Activated T-helper 2 cell treated with anti-CD3 and anti-CD28 coated beads, Interferon-gamma antibody, Interleukin-2, Interleukin-4, amounts not matched to agents 10 μg/mL and 5 μg/mL and 100 μg/mL, durations not matched to agents 14 hours and 24 hours and 36 hours (primary cell): ENCODE results near the gene NKAIN2. TPM values are rescaled to one million over a fixed set of nuclear protein-coding genes. Genes with fewer than 3 reads are reported as not detected.
"Not testable (repeated sequence)": the region's sequence is repeated elsewhere in the genome, so short reads cannot be mapped to it uniquely, and the experiment has no call there.

Experiments
- DNase-seq: peaks from one replicate; pipeline ENCODE4 v3.0.0; 2021; ENCODE audit warnings: low spot score
- H3K27ac Mint-ChIP-seq: one replicate; pipeline ENCODE4 v1.8.0; 2021; ENCODE audit warnings: mixed read lengths
- H3K27me3 Mint-ChIP-seq: one replicate; pipeline ENCODE4 v1.8.0; 2021; ENCODE audit warnings: low read depth, mixed read lengths
- H3K36me3 Mint-ChIP-seq: one replicate; pipeline ENCODE4 v1.8.0; 2021; ENCODE audit warnings: low read depth, mixed read lengths
- H3K4me1 Mint-ChIP-seq: one replicate; pipeline ENCODE4 v1.8.0; 2021; ENCODE audit warnings: low read depth, mixed read lengths
- H3K4me3 Mint-ChIP-seq: one replicate; pipeline ENCODE4 v1.8.0; 2021; ENCODE audit warnings: low read depth, mild to moderate bottlenecking, moderate library complexity, mixed read lengths
- H3K9me3 Mint-ChIP-seq: one replicate; pipeline ENCODE4 v1.8.0; 2021; ENCODE audit warnings: mixed read lengths
- intact Hi-C: fragments of 100-400 bp; cut with micrococcal nuclease; formaldehyde crosslinking; loops from one replicate; pipeline ENCODE4 v1.15.1; 2023
- total RNA-seq: library from RNA; stranded (reverse); gene quantifications from 2 replicates; pipeline ENCODE4 v1.2.3, GENCODE V29; 2022

Gene NKAIN2
- total RNA-seq, 1 donor from 2014 or later, result not detected

DNA sequence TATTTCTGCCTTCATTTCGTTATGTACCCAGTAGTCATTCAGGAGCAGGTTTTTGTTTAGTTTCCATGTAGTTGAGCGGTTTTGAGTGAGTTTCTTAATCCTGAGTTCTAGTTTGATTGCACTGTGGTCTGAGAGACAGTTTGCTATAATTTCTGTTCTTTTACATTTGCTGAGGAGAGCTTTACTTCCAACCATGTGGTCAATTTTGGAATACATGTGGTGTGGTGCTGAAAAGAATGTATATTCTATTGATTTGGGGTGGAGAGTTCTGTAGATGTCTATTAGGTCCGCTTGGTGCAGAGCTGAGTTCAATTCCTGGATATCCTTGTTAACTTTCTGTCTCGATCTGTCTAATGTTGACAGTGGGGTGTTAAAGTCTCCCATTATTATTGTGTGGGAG, 606.8 kb downstream of the NKAIN2 start:
- H3K4me1 Mint-ChIP-seq, DNase-seq, intact Hi-C loops, H3K27me3 Mint-ChIP-seq, H3K9me3 Mint-ChIP-seq, H3K27ac Mint-ChIP-seq, H3K4me3 Mint-ChIP-seq, H3K36me3 Mint-ChIP-seq: not testable (repeated sequence)

DNA sequence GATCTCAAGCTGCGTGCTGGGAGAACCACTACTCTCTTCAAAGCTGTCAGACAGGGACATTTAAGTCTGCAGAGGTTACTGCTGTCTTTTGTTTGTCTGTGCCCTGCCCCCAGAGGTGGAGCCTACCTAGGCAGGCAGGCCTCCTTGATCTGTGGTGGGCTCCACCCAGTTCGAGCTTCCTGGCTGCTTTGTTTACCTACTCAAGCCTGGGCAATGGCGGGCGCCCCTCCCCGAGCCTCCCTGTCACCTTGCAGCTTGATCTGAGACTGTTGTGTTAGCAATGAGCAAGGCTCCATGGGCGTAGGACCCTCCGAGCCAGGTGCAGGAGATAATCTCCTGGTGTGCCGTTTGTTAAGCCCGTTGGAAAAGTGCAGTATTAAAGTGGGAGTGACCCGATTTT, 609.0 kb downstream of the NKAIN2 start:
- intact Hi-C loops, result not testable (repeated sequence)

DNA sequence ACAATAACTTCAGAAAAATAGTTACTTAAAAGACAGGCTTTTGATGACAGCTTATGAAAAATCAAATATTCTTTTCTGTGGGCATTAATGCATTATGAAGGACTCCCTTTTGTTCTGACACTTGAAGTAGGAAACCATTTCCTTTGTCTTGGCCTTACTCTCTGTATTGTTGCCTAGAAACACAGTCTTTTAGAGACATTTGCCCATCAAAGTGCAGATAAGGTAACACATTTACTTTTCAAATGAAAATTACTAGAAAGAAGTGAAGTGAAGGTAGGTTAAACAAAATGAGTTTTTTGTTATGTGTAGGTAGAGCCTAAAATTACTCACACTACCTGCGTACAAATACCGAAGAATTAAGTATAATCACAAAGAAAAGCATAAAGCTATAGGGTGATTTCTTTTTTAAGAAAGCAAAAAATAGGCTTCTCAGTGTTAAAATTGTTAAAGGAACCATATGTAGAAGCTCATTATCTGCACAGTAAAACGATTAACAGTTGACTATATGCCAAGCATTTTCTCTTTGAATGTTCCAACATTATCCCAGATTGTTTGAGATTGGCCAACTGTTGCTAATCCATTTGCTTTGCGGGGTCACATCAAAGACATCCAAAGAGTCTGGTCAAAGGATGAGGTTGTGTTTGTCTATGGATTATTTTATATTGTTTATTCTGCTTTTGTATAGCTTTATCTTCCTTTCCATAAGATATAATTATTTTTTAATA, 616.6 kb downstream of the NKAIN2 start:
- Mint-ChIP-seq H3K9me3 (no peaks in the 10 kb centered on the region), H3K4me3 (no peak overlapping the region), H3K27me3 (no peaks in the 10 kb centered on the region), H3K4me1 (no peaks in the 10 kb centered on the region), H3K36me3 (no peaks in the 10 kb centered on the region), H3K27ac (no peak overlapping the region)
- intact Hi-C loops, result no loop called here
- no peak for DNase-seq

More for the DNA sequence above, 609.0 kb downstream of the NKAIN2 start:
- not testable (repeated sequence) for H3K27ac Mint-ChIP-seq, H3K27me3 Mint-ChIP-seq, DNase-seq, H3K4me3 Mint-ChIP-seq, H3K9me3 Mint-ChIP-seq, H3K4me1 Mint-ChIP-seq, H3K36me3 Mint-ChIP-seq

DNA sequence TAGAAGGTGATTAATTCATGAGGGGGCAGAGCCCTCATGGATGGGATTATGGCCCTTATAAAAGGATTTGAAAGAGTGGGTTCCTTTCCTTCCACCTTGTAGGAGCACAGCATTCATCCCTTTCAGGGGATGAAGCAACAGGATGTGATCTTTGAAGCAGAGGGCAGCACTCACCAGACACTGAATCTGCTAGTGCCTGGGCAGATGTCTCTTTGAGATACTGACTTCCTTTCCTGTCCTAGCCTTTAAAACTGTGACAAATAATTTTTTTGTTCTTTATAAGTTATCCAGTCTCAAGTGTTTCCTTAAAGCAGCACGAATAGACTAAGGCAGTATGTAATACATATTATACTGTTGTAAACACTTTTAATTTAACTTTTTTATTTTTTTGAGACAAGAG, 620.0 kb downstream of the NKAIN2 start:
- H3K4me1 Mint-ChIP-seq, result no peaks in the 10 kb centered on the region
- no peak overlapping the region for H3K27ac Mint-ChIP-seq
- DNase-seq, result no peak
- H3K36me3 Mint-ChIP-seq, result no peaks in the 10 kb centered on the region
- H3K4me3 Mint-ChIP-seq, result no peak overlapping the region
- no peaks in the 10 kb centered on the region for H3K9me3 Mint-ChIP-seq
- intact Hi-C loops, result no loop called here
- no peaks in the 10 kb centered on the region for H3K27me3 Mint-ChIP-seq

DNA sequence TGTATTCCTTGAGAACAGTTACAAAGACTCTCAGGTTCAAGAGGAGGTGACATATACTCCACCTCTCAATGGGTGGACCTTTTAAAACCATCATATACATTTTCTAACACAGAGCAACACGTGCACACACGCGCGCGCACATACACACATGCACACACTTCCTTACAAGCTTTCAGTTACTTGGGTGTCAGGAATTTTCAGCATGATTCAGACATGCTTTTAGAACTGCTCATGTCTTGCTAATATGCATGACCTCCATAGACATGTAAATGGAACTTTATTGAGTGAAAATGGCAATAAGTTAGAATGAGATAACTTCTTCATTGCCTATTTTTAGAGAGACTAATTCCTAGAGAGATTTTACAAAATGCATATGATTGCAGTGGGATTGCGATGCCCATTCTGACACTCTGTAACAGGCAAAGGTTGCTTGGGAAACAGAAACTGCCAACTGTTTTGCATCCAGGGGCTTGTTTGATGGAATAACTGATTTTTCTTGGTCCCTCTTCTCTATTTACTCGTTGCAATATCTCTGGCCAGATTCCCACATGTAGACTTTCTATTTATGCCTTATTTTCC, 627.2 kb downstream of the NKAIN2 start:
- Mint-ChIP-seq H3K4me1 (no peaks in the 10 kb centered on the region), H3K9me3 (no peaks in the 10 kb centered on the region), H3K27me3 (no peaks in the 10 kb centered on the region), H3K4me3 (no peak overlapping the region), H3K36me3 (no peaks in the 10 kb centered on the region), H3K27ac (no peak overlapping the region)
- intact Hi-C loops, result no loop called here
- no peak for DNase-seq

DNA sequence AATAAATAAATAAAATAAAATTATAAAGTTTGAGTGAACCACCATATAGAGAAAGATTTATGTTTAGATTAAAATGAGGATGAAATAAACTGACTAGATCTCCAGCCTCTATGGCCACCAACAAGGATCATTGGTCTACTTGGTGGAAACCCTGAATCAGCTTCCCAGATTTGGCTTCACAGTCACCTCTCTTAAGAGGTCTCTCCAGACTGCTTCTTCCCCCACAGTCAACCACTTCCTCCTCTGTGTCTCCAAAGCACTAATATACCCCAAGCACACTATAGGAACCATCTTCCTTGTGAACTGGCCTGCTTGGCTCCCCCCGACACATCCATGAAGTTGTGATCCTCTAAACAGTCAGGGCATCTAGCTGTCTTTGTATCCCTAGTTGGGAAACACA, 629.0 kb downstream of the NKAIN2 start:
- intact Hi-C loops, result no loop called here

DNA sequence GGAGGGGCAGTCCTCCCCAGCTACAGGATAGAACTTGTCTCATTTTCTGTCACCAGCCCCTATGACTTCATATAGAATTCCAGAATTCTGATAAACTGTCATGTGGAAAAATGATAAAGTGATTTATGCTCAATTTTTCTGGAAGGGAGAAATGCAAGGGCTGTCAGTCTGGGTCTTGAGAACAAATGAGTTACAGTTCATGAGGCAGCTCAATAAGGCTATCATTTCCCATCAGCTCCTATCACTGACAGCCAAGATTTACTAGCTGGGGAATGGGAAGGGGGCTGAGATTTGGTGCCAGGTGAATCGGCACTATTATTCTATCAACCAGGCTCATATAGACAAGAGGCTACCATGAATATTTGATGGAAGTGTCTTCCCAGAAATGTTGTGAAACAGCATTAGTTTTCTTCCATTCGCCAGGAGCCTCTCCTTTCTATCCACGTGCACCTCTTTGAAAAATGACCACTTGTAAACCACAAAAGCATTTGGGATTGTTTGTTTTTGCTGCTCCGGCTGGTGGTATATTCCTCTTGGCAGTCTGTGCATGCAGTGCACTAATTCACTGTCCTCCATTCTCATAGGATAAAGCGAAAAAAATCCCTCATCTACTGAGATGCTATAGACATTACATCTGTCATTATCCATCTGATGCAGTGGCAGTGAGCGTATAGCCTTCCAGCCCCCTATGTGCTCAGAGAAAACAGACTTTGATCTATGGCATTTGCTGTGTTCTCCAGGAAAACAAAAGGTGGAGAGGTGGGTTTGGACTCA, 629.9 kb downstream of the NKAIN2 start:
- intact Hi-C loops, result no loop called here
- no peak for DNase-seq
- Mint-ChIP-seq H3K4me3 (no peak overlapping the region), H3K36me3 (no peaks in the 10 kb centered on the region), H3K27ac (no peak overlapping the region), H3K9me3 (no peaks in the 10 kb centered on the region), H3K27me3 (no peaks in the 10 kb centered on the region), H3K4me1 (no peaks in the 10 kb centered on the region)

More for the DNA sequence above, 629.0 kb downstream of the NKAIN2 start:
- Mint-ChIP-seq H3K36me3 (no peaks in the 10 kb centered on the region), H3K27me3 (no peaks in the 10 kb centered on the region), H3K27ac (no peak overlapping the region), H3K4me1 (no peaks in the 10 kb centered on the region), H3K9me3 (no peaks in the 10 kb centered on the region), H3K4me3 (no peak overlapping the region)
- no peak for DNase-seq

DNA sequence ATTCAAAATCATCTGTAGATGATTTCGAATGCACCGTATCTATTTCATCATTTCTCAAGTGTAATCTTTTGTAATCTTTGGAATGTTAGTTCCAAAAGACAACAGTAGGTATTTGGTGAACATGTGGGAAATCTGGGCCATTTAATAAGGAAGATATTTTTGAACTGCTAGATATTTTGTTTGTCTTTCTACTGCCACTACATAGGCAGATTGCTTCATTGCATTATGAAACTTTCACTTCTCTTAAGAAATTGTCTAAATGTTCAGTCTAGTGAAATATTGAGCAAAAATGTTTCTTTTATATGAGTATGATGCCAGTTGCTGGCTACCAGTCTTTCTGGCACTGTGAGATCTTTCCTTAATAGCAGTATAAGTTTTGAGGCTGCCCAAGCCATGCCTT, 630.8 kb downstream of the NKAIN2 start:
- Mint-ChIP-seq H3K36me3 (no peaks in the 10 kb centered on the region), H3K27ac (no peak overlapping the region), H3K9me3 (no peaks in the 10 kb centered on the region), H3K4me1 (no peaks in the 10 kb centered on the region), H3K27me3 (no peaks in the 10 kb centered on the region), H3K4me3 (no peak overlapping the region)
- intact Hi-C loops, result no loop called here
- DNase-seq, result no peak

DNA sequence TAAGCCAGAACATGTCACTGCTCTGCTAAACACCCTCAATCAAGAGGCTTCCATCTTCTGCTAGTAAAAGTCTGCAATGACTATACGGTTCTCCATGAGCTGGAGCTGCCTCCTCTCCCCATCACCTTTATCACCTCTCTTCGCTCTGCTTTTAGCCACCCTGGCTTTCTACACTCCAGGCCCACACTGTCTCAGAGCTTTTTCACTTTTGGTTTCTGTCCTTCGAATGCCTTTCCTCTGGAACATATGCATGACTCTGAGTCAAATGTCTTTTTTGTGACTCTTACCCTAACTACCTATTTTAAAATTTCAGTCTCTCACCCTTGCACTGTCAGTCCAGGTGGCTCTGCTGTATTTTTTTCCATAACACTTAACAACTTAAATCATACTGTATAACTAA, 633.1 kb downstream of the NKAIN2 start:
- no peaks in the 10 kb centered on the region for H3K36me3 Mint-ChIP-seq
- H3K9me3 Mint-ChIP-seq, result no peaks in the 10 kb centered on the region
- no peak for DNase-seq
- no peak overlapping the region for H3K27ac Mint-ChIP-seq
- H3K27me3 Mint-ChIP-seq, result no peaks in the 10 kb centered on the region
- H3K4me1 Mint-ChIP-seq, result no peaks in the 10 kb centered on the region
- intact Hi-C loops, result no loop called here
- H3K4me3 Mint-ChIP-seq, result no peak overlapping the region

DNA sequence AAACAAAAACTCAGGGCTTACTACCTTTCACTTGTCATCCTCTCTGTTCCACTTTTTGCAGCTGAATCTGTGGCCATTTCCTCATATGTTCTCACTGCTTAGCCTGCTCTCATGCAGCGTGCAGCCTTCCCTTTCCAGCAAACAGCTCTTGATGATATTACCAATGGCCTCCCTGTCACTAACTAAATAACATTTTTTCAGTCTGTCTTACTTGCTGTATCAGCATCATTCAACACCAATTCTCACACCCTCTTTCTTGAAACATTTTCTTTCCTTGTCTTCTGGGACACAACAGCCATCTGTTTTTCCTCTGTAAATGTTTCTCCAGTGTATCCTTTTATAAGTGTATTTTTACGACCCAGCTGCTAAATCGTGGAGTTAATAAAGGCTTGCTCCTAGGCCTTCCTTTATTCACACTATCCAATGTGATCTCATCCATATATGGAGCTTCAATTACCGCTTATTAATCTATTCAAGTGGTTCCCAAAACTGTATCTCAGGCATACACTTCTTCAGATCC, 634.9 kb downstream of the NKAIN2 start:
- H3K27ac Mint-ChIP-seq, result no peak overlapping the region
- no peaks in the 10 kb centered on the region for H3K27me3 Mint-ChIP-seq
- H3K36me3 Mint-ChIP-seq, result no peaks in the 10 kb centered on the region
- no peak overlapping the region for H3K4me3 Mint-ChIP-seq
- no peaks in the 10 kb centered on the region for H3K4me1 Mint-ChIP-seq
- DNase-seq, result no peak
- intact Hi-C loops, result no loop called here
- no peaks in the 10 kb centered on the region for H3K9me3 Mint-ChIP-seq

DNA sequence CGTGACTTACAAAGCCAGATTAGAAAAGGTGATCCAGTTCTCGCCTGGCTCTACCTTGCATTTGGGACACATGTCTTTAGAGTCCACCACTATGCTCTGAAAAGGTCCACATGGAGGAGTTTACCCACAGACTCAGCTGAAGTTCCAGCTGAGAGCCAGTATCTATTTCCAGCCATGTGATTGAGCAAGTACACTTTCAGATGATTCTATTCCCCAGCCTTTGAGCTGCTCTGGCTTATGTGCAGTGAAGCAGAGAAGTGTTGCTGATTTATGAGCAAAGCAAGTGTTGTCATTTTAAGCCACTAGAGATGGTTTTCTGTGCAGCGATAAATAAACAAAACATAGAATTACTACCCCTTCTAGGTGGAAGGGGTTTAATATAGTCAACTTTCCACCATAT, 637.8 kb downstream of the NKAIN2 start:
- Mint-ChIP-seq H3K4me3 (no peak overlapping the region), H3K36me3 (no peaks in the 10 kb centered on the region), H3K27ac (no peak overlapping the region), H3K27me3 (no peaks in the 10 kb centered on the region), H3K4me1 (no peaks in the 10 kb centered on the region), H3K9me3 (no peaks in the 10 kb centered on the region)
- DNase-seq, result no peak
- intact Hi-C loops, result no loop called here

DNA sequence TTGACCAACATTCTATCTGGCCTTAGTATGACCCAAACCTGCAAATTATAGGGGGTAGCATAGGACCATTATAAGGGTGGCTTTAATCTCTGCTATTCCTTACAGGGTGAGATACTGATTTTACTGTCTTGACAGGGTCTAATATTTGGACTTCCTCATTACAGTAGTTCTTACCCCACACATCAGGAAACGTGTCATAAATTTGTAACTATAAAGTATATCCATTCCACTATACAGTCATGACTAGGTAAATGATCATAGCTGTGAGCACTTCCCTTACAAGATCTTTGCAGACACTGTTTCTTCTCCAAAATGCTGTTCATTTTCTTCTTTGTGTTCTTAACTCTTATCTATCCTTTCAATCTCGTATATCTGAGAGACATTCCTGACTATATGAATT, 639.9 kb downstream of the NKAIN2 start:
- no peaks in the 10 kb centered on the region for H3K9me3 Mint-ChIP-seq
- no peaks in the 10 kb centered on the region for H3K27me3 Mint-ChIP-seq
- no peak overlapping the region for H3K4me3 Mint-ChIP-seq
- H3K27ac Mint-ChIP-seq, result no peak overlapping the region
- H3K36me3 Mint-ChIP-seq, result no peaks in the 10 kb centered on the region
- no peaks in the 10 kb centered on the region for H3K4me1 Mint-ChIP-seq
- no peak for DNase-seq
- intact Hi-C loops, result no loop called here

DNA sequence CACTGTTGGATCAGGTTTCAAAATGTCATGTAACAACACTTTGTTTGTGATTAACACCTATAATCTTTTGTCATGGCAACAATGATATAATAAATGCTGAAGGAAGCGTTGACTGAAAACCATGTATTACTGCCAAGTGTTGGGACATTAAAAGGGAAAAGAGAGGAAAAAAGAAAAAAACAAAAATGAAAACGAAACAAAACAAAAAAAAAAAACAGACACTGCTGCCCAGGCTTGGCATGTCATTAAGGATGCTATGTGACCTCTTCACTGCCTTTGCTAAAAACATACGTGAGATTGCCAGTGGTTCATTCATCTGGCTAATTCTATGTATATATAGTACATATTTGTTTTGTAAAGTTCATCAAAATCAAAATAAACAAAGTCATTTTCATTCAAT, 641.9 kb downstream of the NKAIN2 start:
- Mint-ChIP-seq H3K36me3 (no peaks in the 10 kb centered on the region), H3K4me3 (no peak overlapping the region), H3K27ac (no peak overlapping the region), H3K4me1 (no peaks in the 10 kb centered on the region), H3K27me3 (no peaks in the 10 kb centered on the region), H3K9me3 (no peaks in the 10 kb centered on the region)
- DNase-seq, result no peak
- intact Hi-C loops, result no loop called here
